ENCODE measurements around the gene LDLRAD3.

LDLRAD3 gene

GRCh38 chr11:36109850-36110606, 166.2 kb downstream of the LDLRAD3 start:
- peak; percentile 14 for DNase-seq (ENCODE audit: low spot score)
- no peak for TF ChIP-seq CTCF (IDR thresholded peaks at IDR 0.05; ENCODE audit: extremely low read depth, missing control alignments)

- DNase-seq (ENCODE audit: low spot score): no peak
- no peak for TF ChIP-seq CTCF (IDR thresholded peaks at IDR 0.05; ENCODE audit: extremely low read depth, missing control alignments)
Measured at GRCh38 chr11:36110668-36111410, 167.0 kb downstream of the LDLRAD3 start.

- DNase-seq (ENCODE audit: low spot score): no peak
- no peak for TF ChIP-seq CTCF (IDR thresholded peaks at IDR 0.05; ENCODE audit: extremely low read depth, missing control alignments)
Measured at GRCh38 chr11:36114095-36114494, 170.2 kb downstream of the LDLRAD3 start.

- no peak for TF ChIP-seq CTCF (IDR thresholded peaks at IDR 0.05; ENCODE audit: extremely low read depth, missing control alignments)
Measured at GRCh38 chr11:36115378-36115801, 171.5 kb downstream of the LDLRAD3 start.

GRCh38 chr11:36116161-36116560, 172.3 kb downstream of the LDLRAD3 start:
- DNase-seq (ENCODE audit: low spot score): no peak
- no peak for TF ChIP-seq CTCF (IDR thresholded peaks at IDR 0.05; ENCODE audit: extremely low read depth, missing control alignments)

More at GRCh38 chr11:36115378-36115801, 171.5 kb downstream of the LDLRAD3 start:
- no peak for DNase-seq (ENCODE audit: low spot score)

GRCh38 chr11:36118084-36118483, 174.2 kb downstream of the LDLRAD3 start:
- TF ChIP-seq CTCF (IDR thresholded peaks at IDR 0.05; ENCODE audit: extremely low read depth, missing control alignments): no peak
- no peak for DNase-seq (ENCODE audit: low spot score)

GRCh38 chr11:36119300-36119699, 175.4 kb downstream of the LDLRAD3 start:
- DNase-seq (ENCODE audit: low spot score): no peak
- no peak for TF ChIP-seq CTCF (IDR thresholded peaks at IDR 0.05; ENCODE audit: extremely low read depth, missing control alignments)

All from GM20000 (cell line).